ENCODE results near the gene DNAJB13. TPM values are rescaled to one million over a fixed set of nuclear protein-coding genes. Genes with fewer than 3 reads are reported as not detected.

Gene DNAJB13
- total RNA-seq, 1 experiment from 2014 or later = not detected

DNA sequence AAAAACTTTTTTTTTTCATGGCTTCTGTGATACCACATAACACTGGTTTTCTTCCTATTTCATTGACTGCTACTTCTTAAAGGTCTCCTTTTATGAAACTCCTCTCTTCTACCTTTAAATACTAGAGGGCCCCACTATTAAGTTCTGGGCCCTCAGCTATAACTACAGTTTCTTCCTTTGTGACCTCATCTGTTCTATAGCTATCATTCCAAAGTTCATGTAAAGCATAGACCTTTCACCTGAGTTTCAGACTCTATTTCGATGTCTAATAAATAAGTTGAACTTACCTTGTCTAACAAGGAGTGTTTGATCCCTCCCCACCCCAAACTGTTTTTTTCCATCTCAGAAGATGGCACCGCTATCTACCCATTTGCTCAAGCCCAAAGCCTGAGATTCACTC lies 38.8 kb upstream of the DNAJB13 start:
- H2BK20ac ChIP-seq (ENCODE audit: low read depth, low read length, poor library complexity, severe bottlenecking) = no peak overlapping the region
- Mint-ChIP-seq H3K27me3 (ENCODE audit: low read depth) (no peaks in the 10 kb centered on the region), H3K4me1 (no peaks in the 10 kb centered on the region), H3K36me3 (ENCODE audit: insufficient read depth in 1 of 3, low read depth in 3 of 3) (peaks cover 10 to 28% (median 26%) of the 10 kb centered on the region in 3 experiments; a peak in 6 of 7 replicates), H3K9me3 (no peaks in the 10 kb centered on the region), H3K4me3 (no peak overlapping the region), H3K27ac (no peak overlapping the region)
- H3K79me1 ChIP-seq (ENCODE audit: insufficient read depth, low read depth, low read length, poor library complexity, severe bottlenecking) = no peaks in the 10 kb centered on the region
- H3K23me2 ChIP-seq (ENCODE audit: insufficient read length, low read depth, low read length, poor library complexity, severe bottlenecking) = no peaks in the 10 kb centered on the region
- H3K4ac ChIP-seq (ENCODE audit: low read depth, low read length) = no peak overlapping the region
- no peak overlapping the region for H3K9ac ChIP-seq (ENCODE audit: extremely low read depth, insufficient read length, low read length)
- H2BK15ac ChIP-seq (ENCODE audit: low read depth, low read length) = no peak overlapping the region
- peaks cover 2% of the 10 kb centered on the region for H4K20me1 ChIP-seq (ENCODE audit: control insufficient read depth, insufficient read depth, insufficient read length)
- no peak overlapping the region for H2AK5ac ChIP-seq (ENCODE audit: insufficient read length, low read length)
- H3K4me2 ChIP-seq (ENCODE audit: insufficient read depth, insufficient read length, low read length) = no peak overlapping the region
- no peak overlapping the region for H4K8ac ChIP-seq (replicated peaks; ENCODE audit: insufficient read length, low read depth, low read length)
- no peak for DNase-seq
- H2BK5ac ChIP-seq (ENCODE audit: insufficient read length, low read length) = no peak overlapping the region
- no peak overlapping the region for H3K18ac ChIP-seq (ENCODE audit: insufficient read length, low read depth, low read length)
- no peak overlapping the region for H4K91ac ChIP-seq (ENCODE audit: insufficient read length, low read depth, low read length)
- H3T11ph ChIP-seq (ENCODE audit: low read length) = no peak overlapping the region
- TF ChIP-seq, protein P1, sequence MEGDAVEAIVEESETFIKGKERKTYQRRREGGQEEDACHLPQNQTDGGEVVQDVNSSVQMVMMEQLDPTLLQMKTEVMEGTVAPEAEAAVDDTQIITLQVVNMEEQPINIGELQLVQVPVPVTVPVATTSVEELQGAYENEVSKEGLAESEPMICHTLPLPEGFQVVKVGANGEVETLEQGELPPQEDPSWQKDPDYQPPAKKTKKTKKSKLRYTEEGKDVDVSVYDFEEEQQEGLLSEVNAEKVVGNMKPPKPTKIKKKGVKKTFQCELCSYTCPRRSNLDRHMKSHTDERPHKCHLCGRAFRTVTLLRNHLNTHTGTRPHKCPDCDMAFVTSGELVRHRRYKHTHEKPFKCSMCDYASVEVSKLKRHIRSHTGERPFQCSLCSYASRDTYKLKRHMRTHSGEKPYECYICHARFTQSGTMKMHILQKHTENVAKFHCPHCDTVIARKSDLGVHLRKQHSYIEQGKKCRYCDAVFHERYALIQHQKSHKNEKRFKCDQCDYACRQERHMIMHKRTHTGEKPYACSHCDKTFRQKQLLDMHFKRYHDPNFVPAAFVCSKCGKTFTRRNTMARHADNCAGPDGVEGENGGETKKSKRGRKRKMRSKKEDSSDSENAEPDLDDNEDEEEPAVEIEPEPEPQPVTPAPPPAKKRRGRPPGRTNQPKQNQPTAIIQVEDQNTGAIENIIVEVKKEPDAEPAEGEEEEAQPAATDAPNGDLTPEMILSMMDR (conservative IDR thresholded peaks at IDR 0.05) = no peak
- H4K5ac ChIP-seq (ENCODE audit: insufficient read length, low read depth, low read length) = no peak overlapping the region
- no peaks in the 10 kb centered on the region for H3K27me3 ChIP-seq (ENCODE audit: insufficient read depth, low read length)
- no peak overlapping the region for H3K14ac ChIP-seq (ENCODE audit: insufficient read depth, low read length)
- H2BK12ac ChIP-seq (ENCODE audit: insufficient read length, low read depth, low read length) = no peak overlapping the region
- no peaks in the 10 kb centered on the region for H3K79me2 ChIP-seq (ENCODE audit: insufficient read depth, low read length)
- no CpG with 5 or more reads among the region's 2 CpGs for WGBS (ENCODE audit: extremely low coverage, insufficient read length, low lambda C conversion rate)
- H3K23ac ChIP-seq (ENCODE audit: insufficient read length, low read depth, low read length) = no peak overlapping the region
- no peak overlapping the region for H2AFZ ChIP-seq (ENCODE audit: low read length)
- H3K27ac ChIP-seq (ENCODE audit: insufficient read length, low read depth, low read length) = no peak overlapping the region
- H2BK120ac ChIP-seq (ENCODE audit: low read depth, low read length, poor library complexity, severe bottlenecking) = no peak overlapping the region
- H3K56ac ChIP-seq (ENCODE audit: insufficient read length, low read depth, low read length) = no peak overlapping the region
- H3K4me1 ChIP-seq (ENCODE audit: insufficient read depth, low read length) = no peaks in the 10 kb centered on the region
- no peaks in the 10 kb centered on the region for H3K9me3 ChIP-seq (ENCODE audit: control insufficient read depth, low read depth, low read length)

All from H9 (cell line).